ENCODE results near the gene ALKBH7. TPM values are rescaled to one million over a fixed set of nuclear protein-coding genes. Genes with fewer than 3 reads are reported as not detected.

Gene ALKBH7
- polyA plus RNA-seq, 1 donor from 2014 or later: 154 TPM

- H4K20me1 ChIP-seq (ENCODE audit: insufficient read depth): no peaks in the 10 kb centered on the region
- peak within 1 kb of the TSS; percentile 81 for H2AFZ ChIP-seq (ENCODE audit: low read depth, low read length)
- H3K4me2 ChIP-seq (ENCODE audit: low read length): peak within 1 kb of the TSS; percentile 77
- H3K9me3 ChIP-seq (ENCODE audit: low read length): no peaks in the 10 kb centered on the region
- no peaks in the 10 kb centered on the region for H3K9me2 ChIP-seq (ENCODE audit: insufficient read depth, low read length)
- H3K27ac ChIP-seq (ENCODE audit: low read length): peak within 1 kb of the TSS; percentile 99
- no peaks in the 10 kb centered on the region for H3K27me3 ChIP-seq (ENCODE audit: insufficient read depth, low read depth, low read length)
- no peaks in the 10 kb centered on the region for H3F3A ChIP-seq (ENCODE audit: insufficient read depth, low read length, poor library complexity, severe bottlenecking)
- peak within 1 kb of the TSS; percentile 97 for H3K9ac ChIP-seq (ENCODE audit: low read length)
- TF ChIP-seq POLR2AphosphoS5 (IDR thresholded peaks at IDR 0.05) (peak; percentile 90), EZH2 (IDR thresholded peaks at IDR 0.05; ENCODE audit: borderline replicate concordance, insufficient read depth, low read length, poor library complexity, severe bottlenecking) (no peak), RAD21 (conservative IDR thresholded peaks at IDR 0.05) (peak; percentile 50), REST (IDR thresholded peaks at IDR 0.05; ENCODE audit: borderline replicate concordance) (peak; percentile 83), SMC3 (conservative IDR thresholded peaks at IDR 0.05; ENCODE audit: poor library complexity) (peak; percentile 60), EP300 (conservative IDR thresholded peaks at IDR 0.05; ENCODE audit: poor library complexity, severe bottlenecking) (peak; percentile 75), MXI1 (conservative IDR thresholded peaks at IDR 0.05; ENCODE audit: poor library complexity, severe bottlenecking) (peak; percentile 84), CTCF (IDR thresholded peaks at IDR 0.05; ENCODE audit: poor library complexity, severe bottlenecking) (peak; percentile 51), TAF1 (IDR thresholded peaks at IDR 0.05; ENCODE audit: low read depth) (peak; percentile 68)
- H3K36me3 ChIP-seq (ENCODE audit: insufficient read depth, low read length): peaks cover 3% of the 10 kb centered on the region
- peak within 1 kb of the TSS; percentile 77 for H3K4me3 ChIP-seq (ENCODE audit: low read length)
- H3K79me2 ChIP-seq (replicated peaks; ENCODE audit: insufficient read depth, low read length): peaks cover 20% of the 10 kb centered on the region
These were observed 20.7 kb downstream of the ALKBH7 start, which contains the start of gene GTF2F1 for GRCh38 chr19:6393074-6393982. TSS of gene GTF2F1 (minus strand) at chr19:6393164. CDS start at chr19:6392995, 169 bp downstream.

GRCh38 chr19:6393983-6394412 lies 21.4 kb downstream of the ALKBH7 start:
- Histone ChIP-seq H2AFZ (ENCODE audit: low read depth, low read length) (peak overlapping the region; percentile 81), H3K9ac (ENCODE audit: low read length) (peak overlapping the region; percentile 97), H3K36me3 (ENCODE audit: insufficient read depth, low read length) (peaks cover 3% of the 10 kb centered on the region), H3K9me3 (ENCODE audit: low read length) (no peaks in the 10 kb centered on the region), H4K20me1 (ENCODE audit: insufficient read depth) (no peaks in the 10 kb centered on the region), H3K4me2 (ENCODE audit: low read length) (peak overlapping the region; percentile 68), H3F3A (ENCODE audit: insufficient read depth, low read length, poor library complexity, severe bottlenecking) (no peaks in the 10 kb centered on the region), H3K9me2 (ENCODE audit: insufficient read depth, low read length) (no peaks in the 10 kb centered on the region), H3K79me2 (replicated peaks; ENCODE audit: insufficient read depth, low read length) (peaks cover 20% of the 10 kb centered on the region), H3K4me3 (ENCODE audit: low read length) (peak overlapping the region; percentile 77), H3K27me3 (ENCODE audit: insufficient read depth, low read depth, low read length) (no peaks in the 10 kb centered on the region), H3K27ac (ENCODE audit: low read length) (peak overlapping the region; percentile 99)
- TF ChIP-seq CTCF (IDR thresholded peaks at IDR 0.05; ENCODE audit: poor library complexity, severe bottlenecking) (no peak), SMC3 (conservative IDR thresholded peaks at IDR 0.05; ENCODE audit: poor library complexity) (peak; percentile 38), TAF1 (IDR thresholded peaks at IDR 0.05; ENCODE audit: low read depth) (peak; percentile 70), REST (IDR thresholded peaks at IDR 0.05; ENCODE audit: borderline replicate concordance) (peak; percentile 61), EP300 (conservative IDR thresholded peaks at IDR 0.05; ENCODE audit: poor library complexity, severe bottlenecking) (no peak), POLR2AphosphoS5 (IDR thresholded peaks at IDR 0.05) (no peak), MXI1 (conservative IDR thresholded peaks at IDR 0.05; ENCODE audit: poor library complexity, severe bottlenecking) (no peak)
